CD4-positive, alpha-beta T cell treated with Interleukin-6 at 100 ng/mL for 8 hours (primary cell): ENCODE data around the gene MBTPS2.
"Not testable (repeated sequence)": the region's sequence is repeated elsewhere in the genome, so short reads cannot be mapped to it uniquely, and the experiment has no call there.

Experiments
- DNase-seq: peaks from one replicate; pipeline ENCODE4 v3.0.0-alpha.2; 2020; ENCODE audit warnings: mixed read lengths, low spot score

MBTPS2 gene

GRCh38 chrX:21856504-21856903 is 17.1 kb downstream of the MBTPS2 start:
- no peak for DNase-seq

GRCh38 chrX:21863241-21863640 is 23.8 kb downstream of the MBTPS2 start:
- no peak for DNase-seq

- DNase-seq: no peak
These were observed 26.0 kb downstream of the MBTPS2 start for GRCh38 chrX:21865436-21865835.

GRCh38 chrX:21870494-21870893 is 31.1 kb downstream of the MBTPS2 start:
- no peak for DNase-seq

GRCh38 chrX:21873063-21873775 is 33.8 kb downstream of the MBTPS2 start:
- DNase-seq: no peak

GRCh38 chrX:21874182-21874581 is 34.8 kb downstream of the MBTPS2 start:
- not testable (repeated sequence) for DNase-seq

- DNase-seq: no peak
These were observed 35.6 kb downstream of the MBTPS2 start for GRCh38 chrX:21875013-21875412.

- no peak for DNase-seq
These were observed 42.6 kb downstream of the MBTPS2 start for GRCh38 chrX:21881881-21882574.

- no peak for DNase-seq
These were observed 43.8 kb downstream of the MBTPS2 start for GRCh38 chrX:21883258-21883657.

GRCh38 chrX:21885568-21885967 is 46.2 kb downstream of the MBTPS2 start:
- DNase-seq: no peak

GRCh38 chrX:21905313-21905712 is 65.9 kb downstream of the MBTPS2 start:
- DNase-seq: no peak

- DNase-seq: no peak
These were observed 66.5 kb downstream of the MBTPS2 start for GRCh38 chrX:21905953-21906352.

- no peak for DNase-seq
These were observed 67.8 kb downstream of the MBTPS2 start for GRCh38 chrX:21907260-21907659.

- DNase-seq: no peak
These were observed 72.1 kb downstream of the MBTPS2 start for GRCh38 chrX:21911481-21911880.

GRCh38 chrX:21912220-21912619 is 72.8 kb downstream of the MBTPS2 start:
- DNase-seq: no peak

- DNase-seq: no peak
These were observed 73.6 kb downstream of the MBTPS2 start for GRCh38 chrX:21912989-21913388.

GRCh38 chrX:21926116-21926515 is 86.7 kb downstream of the MBTPS2 start:
- DNase-seq: no peak

- no peak for DNase-seq
These were observed 87.3 kb downstream of the MBTPS2 start for GRCh38 chrX:21926527-21927278.

GRCh38 chrX:21929209-21929608 is 89.8 kb downstream of the MBTPS2 start:
- DNase-seq: no peak

- no peak for DNase-seq
These were observed 91.6 kb downstream of the MBTPS2 start for GRCh38 chrX:21930986-21931385.

GRCh38 chrX:21932292-21933002 is 93.0 kb downstream of the MBTPS2 start:
- DNase-seq: no peak

GRCh38 chrX:21933077-21933476 is 93.7 kb downstream of the MBTPS2 start:
- no peak for DNase-seq
